ENCODE results near the gene PALD1.
A peak's percentile ranks its signal among the peaks of the same experiment; 100 is the strongest.

The PALD1 gene

GRCh38 chr10:70457759-70458305, 20.7 kb upstream of the PALD1 start:
- DNase-seq, result no peak

- peak in 33 of 51 donors; percentile 16 to 80 (median 51) for DNase-seq
Measured at GRCh38 chr10:70458329-70459060, 20.1 kb upstream of the PALD1 start.

GRCh38 chr10:70459061-70459773, 19.4 kb upstream of the PALD1 start:
- peak in 1 of 51 donors; percentile 48 for DNase-seq

DNA sequence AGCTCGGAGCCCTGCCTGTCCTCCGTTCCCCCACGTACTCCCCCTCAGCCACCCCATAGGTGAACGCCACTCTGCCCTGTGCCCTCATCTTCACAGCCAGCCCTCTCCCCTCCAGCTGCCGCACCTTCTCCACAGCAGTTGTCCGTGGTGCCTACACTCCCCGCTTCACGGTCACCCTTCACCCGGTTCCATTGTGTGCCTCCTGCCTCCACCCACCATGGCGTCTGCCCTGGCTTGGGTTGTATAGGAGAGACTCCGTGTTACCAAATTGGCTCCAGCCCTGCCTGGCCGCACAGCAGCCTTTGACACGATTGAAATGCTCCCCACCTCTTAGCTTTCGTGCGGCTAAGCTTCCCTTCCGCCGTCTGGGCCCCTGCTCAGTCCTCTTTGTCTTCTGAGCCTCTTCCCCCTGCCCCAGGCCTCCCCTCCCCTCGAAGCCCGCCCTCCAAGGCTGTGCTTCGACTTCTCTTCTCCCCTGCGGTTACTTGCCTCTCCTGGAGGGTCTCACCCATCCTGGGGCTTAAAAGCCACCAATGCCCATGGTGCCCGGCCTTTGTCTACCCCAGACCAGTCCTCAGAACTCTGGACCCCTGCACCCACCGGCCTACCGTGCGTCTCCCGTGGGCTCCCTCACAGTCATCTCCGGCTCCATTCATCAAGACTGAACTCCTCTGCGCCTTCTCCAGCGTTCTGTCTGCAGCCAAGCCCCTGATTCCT, 18.6 kb upstream of the PALD1 start:
- no peak for DNase-seq

DNA sequence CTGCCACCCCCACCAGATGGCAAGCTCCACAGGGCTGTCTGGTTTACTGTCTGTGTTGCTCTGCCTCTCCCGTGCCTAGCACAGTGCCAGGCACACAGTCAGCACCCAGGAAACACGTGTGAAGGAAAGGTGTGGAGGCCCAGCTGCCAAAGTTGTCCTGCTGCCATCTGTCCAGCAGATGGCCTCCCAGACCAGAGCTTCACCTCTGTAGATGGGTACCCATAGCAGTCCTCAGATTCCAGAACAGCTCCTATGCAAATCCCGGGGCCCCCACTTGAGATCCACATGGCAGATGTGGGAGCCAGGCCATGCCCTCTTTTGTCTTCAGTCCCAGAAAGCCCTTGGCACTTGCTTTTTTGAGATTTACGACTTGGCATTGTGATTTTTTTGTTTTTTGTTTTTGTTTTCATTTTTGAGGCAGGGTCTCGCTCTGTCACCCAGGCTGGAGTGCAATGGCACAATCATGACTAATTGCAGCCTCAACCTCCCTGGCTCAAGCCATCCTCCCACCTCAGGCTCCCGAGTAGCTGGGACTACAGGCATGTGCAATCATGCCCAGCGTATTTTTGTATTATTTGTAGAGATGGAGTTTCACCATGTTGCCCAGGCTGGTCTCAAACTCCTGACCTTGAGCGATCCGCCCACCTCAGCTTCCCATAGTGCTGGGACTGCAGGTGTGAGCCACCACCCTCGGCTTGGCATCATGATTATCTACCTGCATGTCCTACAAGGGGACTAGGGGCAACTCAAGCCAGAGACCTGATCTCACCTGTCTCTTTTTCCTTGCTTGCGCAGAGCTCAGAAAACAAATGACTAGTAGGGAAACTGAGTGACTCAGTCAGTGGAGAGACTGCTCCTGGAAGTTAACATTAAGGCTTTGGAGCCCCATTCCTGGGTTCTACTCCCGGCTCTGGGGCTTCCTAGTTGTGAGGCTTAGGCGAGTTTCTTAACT, 16.9 kb upstream of the PALD1 start:
- DNase-seq, result peak in 34 of 51 donors; percentile 10 to 60 (median 31)

DNA sequence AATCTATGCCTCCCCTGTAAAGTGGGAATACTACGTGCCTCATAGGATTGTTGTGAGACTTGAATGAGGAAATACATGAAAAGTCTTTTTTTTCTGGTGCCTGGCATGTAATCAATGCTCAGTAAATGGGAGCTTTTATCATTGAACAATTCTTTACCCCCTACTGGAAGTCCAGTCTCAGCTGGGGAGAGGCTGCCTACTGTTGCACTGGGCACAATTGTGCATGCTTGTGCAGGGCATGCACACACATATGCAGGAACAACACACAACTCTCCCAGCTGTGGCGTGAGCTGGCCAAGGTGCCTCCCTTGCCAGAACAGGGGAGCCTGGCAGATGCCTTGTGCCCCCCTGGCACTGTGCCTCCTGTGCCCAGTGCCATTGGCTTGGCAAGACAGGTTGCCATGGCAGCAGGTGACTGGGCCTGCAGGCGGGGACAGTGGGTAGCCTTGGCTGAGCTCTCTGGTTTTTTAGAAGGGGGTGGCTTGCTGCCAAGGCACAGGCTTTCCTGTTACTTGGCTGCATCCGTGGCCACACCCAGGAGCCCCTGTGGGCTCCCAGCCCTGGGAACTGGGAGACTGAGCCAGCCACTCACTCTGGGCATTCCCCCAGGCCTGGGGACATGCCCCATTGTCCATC, 16.1 kb upstream of the PALD1 start:
- peak in 47 of 51 donors; percentile 17 to 91 (median 73) for DNase-seq

DNA sequence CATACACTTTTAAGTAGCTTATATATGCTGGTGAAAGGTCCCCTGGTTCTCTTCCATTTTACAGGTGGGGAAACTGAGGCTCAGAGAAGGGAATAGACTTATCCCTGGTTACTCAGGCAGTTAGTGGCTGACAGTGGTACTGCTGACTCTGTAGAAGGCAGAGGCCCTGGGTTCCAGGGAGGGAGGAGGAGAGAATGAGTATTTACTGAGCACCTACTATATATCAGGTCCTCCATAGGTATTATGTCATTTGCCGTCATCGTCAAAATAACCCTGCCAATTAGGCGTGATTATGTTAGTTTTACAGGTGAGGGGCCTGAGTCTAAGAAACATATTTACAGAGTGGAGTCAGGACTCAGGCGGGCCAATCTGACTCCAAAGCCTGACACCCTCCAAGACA, 13.3 kb upstream of the PALD1 start:
- no peak for DNase-seq

GRCh38 chr10:70465832-70466231, 12.7 kb upstream of the PALD1 start:
- no peak for DNase-seq

GRCh38 chr10:70466951-70467350, 11.6 kb upstream of the PALD1 start:
- no peak for DNase-seq

GRCh38 chr10:70472799-70473454, 5.6 kb upstream of the PALD1 start:
- no peak for DNase-seq

DNA sequence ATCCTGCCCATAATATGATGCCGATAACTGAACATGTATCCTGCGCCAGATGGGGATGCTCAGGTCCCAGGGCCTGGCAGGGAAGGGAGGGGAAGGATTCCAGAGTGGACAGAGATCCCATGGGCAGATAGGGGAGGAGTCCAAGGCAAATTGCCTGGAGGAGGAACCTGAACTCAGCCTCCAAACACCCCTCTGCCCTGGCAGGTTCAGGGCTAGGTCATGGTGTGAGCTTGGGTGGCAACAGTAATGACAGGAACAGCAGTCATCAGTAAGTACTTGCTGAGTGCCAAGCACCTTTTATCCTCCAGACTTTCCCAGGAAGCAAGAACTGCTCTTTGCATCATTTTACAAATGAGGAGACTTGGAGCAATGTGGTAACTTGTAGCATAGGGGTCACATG, 3.8 kb upstream of the PALD1 start:
- no peak for DNase-seq

DNA sequence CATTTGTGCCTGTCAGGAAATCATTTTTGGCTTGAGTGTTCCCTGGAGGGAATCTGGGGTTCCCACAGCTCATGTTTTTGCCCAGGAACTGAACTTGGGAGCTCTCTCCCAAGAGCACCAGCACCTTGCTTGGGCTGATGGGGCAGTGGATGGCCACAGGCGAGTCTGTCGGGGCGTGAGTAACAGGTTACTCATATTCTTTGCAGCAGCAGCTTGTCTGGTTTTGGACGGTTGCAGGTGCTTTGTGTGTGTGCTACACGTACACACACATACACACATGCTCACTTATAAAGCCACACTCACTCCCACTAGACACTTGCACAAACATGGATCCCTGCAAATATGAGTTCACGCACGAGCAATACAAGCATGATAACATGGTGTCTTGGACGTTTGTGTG, 2.9 kb upstream of the PALD1 start:
- DNase-seq, result no peak

DNA sequence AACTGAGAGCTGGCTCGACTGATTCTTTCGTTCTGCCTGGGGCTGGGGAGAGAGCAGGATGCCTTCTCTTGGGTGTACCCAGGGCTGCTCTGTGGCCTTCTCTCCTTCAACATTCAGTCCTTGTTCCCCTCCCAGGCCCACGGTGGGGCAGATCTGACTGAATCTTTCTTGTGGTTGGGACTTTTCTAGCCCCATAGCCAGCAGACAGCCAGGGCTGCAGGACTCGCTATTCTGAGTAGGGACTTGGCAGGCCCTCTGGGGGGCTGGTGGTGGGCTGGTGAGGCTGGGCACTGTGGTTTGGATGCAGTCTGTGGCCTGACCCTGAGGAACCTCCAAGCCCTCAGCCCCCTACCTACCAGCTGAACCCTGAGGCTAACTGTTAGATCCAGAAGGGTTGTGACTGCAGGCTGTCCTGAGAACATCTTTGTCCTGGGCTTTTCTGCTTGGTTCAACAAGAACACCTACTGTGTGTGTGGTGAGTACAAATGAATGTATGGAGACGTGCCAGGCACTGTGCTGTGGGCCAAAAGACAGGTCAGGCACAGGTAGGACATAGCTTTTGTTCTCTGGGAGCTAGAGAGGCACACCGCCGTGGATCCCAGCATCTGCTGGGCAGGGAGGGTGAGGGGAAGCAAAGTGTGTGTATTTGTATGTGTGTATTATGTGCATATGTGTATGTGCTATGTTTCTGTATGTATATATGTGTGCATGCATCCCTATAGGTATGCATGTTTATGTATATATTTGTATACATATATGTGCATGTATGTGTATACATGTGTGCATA, 2.1 kb upstream of the PALD1 start:
- no peak for DNase-seq

DNA sequence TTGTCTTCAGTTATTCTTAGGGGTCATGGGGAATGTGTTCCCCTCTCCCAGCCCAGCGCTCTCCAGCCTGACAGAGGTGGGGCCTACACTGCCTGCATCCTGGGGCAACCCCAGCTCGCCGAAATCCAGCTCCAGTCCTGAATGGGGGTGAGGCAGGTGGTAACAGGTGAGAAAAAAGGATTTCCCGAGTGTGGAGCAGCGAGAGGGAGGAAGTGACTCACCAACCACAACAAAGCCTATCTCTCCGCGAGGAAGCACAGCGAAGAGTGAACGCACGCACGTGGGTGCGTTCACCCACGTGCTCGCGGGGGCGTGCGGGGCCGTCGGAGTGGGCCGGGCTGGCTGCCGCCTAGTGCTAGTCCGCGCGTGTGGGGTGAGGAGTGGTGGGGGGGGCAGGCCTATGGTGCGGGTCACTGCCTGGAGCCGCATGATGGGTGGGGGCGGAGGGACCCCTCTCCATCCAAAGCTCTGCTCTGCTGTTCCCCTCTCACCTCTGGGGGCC, 855 bp upstream of the PALD1 start:
- DNase-seq, result peak in 3 of 51 donors; percentile 19 to 32 (median 31)

DNA sequence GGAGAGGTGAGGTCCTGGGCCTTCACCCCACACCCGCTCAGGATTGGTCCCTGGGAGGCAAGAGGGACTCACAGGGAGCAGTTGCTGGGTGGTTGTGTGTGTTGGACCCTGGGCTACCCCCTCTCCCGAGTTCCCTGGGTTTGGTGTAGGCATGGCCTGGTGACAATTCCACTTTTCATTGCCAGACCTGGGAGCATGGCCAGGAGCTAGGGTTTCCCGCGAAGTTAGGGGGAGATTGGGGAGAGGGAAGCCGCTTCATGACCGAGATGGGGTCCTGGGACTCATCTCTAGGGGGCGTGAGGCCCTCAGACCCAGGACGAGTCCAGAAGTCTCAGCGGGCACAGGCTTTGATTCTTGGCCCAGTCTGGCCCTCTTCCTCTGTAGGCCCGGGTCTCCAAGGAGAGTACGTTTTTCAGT, 606 bp downstream of the PALD1 start:
- DNase-seq, result no peak

GRCh38 chr10:70479626-70480238, 1.2 kb downstream of the PALD1 start:
- no peak for DNase-seq

- DNase-seq, result peak in 1 of 51 donors; percentile 25
Measured at GRCh38 chr10:70480239-70480861, 1.8 kb downstream of the PALD1 start.

DNA sequence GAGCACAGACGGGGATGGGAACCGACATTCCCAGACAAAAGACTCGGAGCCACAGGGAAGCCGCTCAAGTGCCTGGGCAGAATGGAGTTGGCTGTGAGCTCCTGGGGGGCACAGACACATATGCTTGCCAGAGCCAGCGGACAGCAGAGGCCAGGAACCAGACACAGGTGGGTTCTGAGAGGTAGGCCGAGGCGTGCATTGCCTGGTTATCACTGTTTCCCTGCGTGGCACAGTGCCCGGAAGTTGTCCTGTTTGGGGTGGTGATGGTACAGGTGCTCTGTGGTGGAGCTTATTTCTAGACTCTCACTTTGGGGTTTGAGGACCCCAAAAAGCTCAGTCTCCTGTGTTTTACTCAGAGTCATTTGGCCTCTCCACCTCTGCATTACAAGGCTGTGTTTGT, 2.5 kb downstream of the PALD1 start:
- no peak for DNase-seq
